HEK293T (cell line): ENCODE results near the gene DUSP8.

ENCODE experiments used
- CTCF ChIA-PET: fragments of 350-600 bp; formaldehyde crosslinking; extraction: SDS; loops from one replicate; lab custom pipeline; 2021; ENCODE audit warnings: antibody characterized with exemption, inconsistent platforms; lab: Yijun Ruan, JAX
- POLR2A ChIA-PET: fragments of 350-600 bp; formaldehyde crosslinking; extraction: SDS; loops from one replicate; lab custom pipeline; 2020; ENCODE audit warnings: antibody characterized with exemption, inconsistent platforms; lab: Yijun Ruan, JAX
- DNase-seq: peaks from one replicate; pipeline ENCODE4 v3.0.0; 2012; ENCODE audit warnings: mixed read lengths; ENCODE audit errors: extremely low spot score
- ARNT ChIP-seq: fragments of 450-650 bp; IDR thresholded peaks from 2 replicates; pipeline ENCODE4 v1.6.1; 2017; ENCODE audit warnings: mild to moderate bottlenecking
- BHLHE40 ChIP-seq: fragments of 450-650 bp; IDR thresholded peaks from 2 replicates; pipeline ENCODE4 v1.6.1; 2016; ENCODE audit warnings: mild to moderate bottlenecking, moderate library complexity, borderline replicate concordance
- CTBP1 ChIP-seq: fragments of 450-650 bp; IDR thresholded peaks from 2 replicates; pipeline ENCODE4 v1.6.1; 2016; ENCODE audit warnings: borderline replicate concordance
- ELF4 ChIP-seq: fragments of 450-650 bp; IDR thresholded peaks from 2 replicates; pipeline ENCODE4 v1.6.1; 2017; ENCODE audit warnings: antibody characterized with exemption
- FOXA1 ChIP-seq: fragments of 450-650 bp; IDR thresholded peaks from 2 replicates; pipeline ENCODE4 v1.6.1; 2016; ENCODE audit warnings: mild to moderate bottlenecking
- FOXK2 ChIP-seq: fragments of 450-650 bp; IDR thresholded peaks from 2 replicates; pipeline ENCODE4 v1.6.1; 2016; ENCODE audit warnings: mild to moderate bottlenecking
- FOXM1 ChIP-seq: fragments of 450-650 bp; IDR thresholded peaks from 2 replicates; pipeline ENCODE4 v1.6.1; 2017; ENCODE audit warnings: mild to moderate bottlenecking, borderline replicate concordance
- HDGF ChIP-seq: fragments of 450-650 bp; IDR thresholded peaks from 2 replicates; pipeline ENCODE4 v1.6.1; 2017; ENCODE audit warnings: antibody characterized with exemption, borderline replicate concordance
- L3MBTL2 ChIP-seq: fragments of 450-650 bp; conservative IDR thresholded peaks from 2 replicates; pipeline ENCODE4 v1.6.1; 2016; ENCODE audit warnings: mild to moderate bottlenecking
- LEF1 ChIP-seq: fragments of 450-650 bp; IDR thresholded peaks from 2 replicates; pipeline ENCODE4 v1.6.1; 2017; ENCODE audit warnings: mild to moderate bottlenecking, borderline replicate concordance
- NFRKB ChIP-seq: fragments of 450-650 bp; IDR thresholded peaks from 2 replicates; pipeline ENCODE4 v1.6.1; 2016; ENCODE audit warnings: mild to moderate bottlenecking, moderate library complexity
- SP1 ChIP-seq: fragments of 450-650 bp; IDR thresholded peaks from 2 replicates; pipeline ENCODE4 v1.6.1; 2017
- SUZ12 ChIP-seq: fragments of 450-650 bp; IDR thresholded peaks from 2 replicates; pipeline ENCODE4 v1.6.1; 2016; ENCODE audit warnings: mild to moderate bottlenecking
- TARDBP ChIP-seq: fragments of 450-650 bp; IDR thresholded peaks from 2 replicates; pipeline ENCODE4 v1.6.1; 2016
- ZNF384 ChIP-seq: fragments of 450-650 bp; IDR thresholded peaks from 2 replicates; pipeline ENCODE4 v1.6.1; 2016
- TF ChIP-seq, protein P1 (sequence below): fragments of 450-650 bp; IDR thresholded peaks from 2 replicates; pipeline ENCODE4 v1.6.1; 2016

Gene DUSP8

GRCh38 chr11:1574238-1574932 lies 2.3 kb upstream of the DUSP8 start:
- ChIA-PET CTCF (interaction anchor here (0.8 to 3.0 kb wide), 5 partner anchors 9 to 28 kb away, joined by 3 to 45 read pairs (median 9); no protein-coding TSS in a partner anchor), POLR2A (interaction anchor here (0.9 to 2.6 kb wide), 4 partner anchors 9 to 57 kb away, joined by 3 to 20 read pairs (median 8); no protein-coding TSS in a partner anchor)

GRCh38 chr11:1573903-1574237 lies 1.8 kb upstream of the DUSP8 start:
- ChIA-PET POLR2A (interaction anchor here (1.7 to 2.6 kb wide), 3 partner anchors 9 to 32 kb away, joined by 6 to 20 read pairs (median 11); no protein-coding TSS in a partner anchor), CTCF (interaction anchor here (2.4 to 3.0 kb wide), 2 partner anchors 25 to 27 kb away, joined by 15 to 45 read pairs; no protein-coding TSS in a partner anchor)
- DNase-seq: no peak
- TF ChIP-seq FOXA1 (no peak), SUZ12 (no peak), SP1 (no peak), HDGF (no peak), ARNT (no peak), NFRKB (no peak), L3MBTL2 (no peak), BHLHE40 (no peak), FOXK2 (no peak), ZNF384 (no peak), LEF1 (no peak), FOXM1 (no peak), TARDBP (no peak), CTBP1 (no peak), ELF4 (no peak)
- TF ChIP-seq, protein P1, sequence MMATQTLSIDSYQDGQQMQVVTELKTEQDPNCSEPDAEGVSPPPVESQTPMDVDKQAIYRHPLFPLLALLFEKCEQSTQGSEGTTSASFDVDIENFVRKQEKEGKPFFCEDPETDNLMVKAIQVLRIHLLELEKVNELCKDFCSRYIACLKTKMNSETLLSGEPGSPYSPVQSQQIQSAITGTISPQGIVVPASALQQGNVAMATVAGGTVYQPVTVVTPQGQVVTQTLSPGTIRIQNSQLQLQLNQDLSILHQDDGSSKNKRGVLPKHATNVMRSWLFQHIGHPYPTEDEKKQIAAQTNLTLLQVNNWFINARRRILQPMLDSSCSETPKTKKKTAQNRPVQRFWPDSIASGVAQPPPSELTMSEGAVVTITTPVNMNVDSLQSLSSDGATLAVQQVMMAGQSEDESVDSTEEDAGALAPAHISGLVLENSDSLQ: no peak

More at GRCh38 chr11:1574238-1574932, 2.3 kb upstream of the DUSP8 start:
- DNase-seq: peak; percentile 80
- TF ChIP-seq FOXA1 (no peak), FOXM1 (peak; percentile 62; the same call in 1 of the 2 replicates), ARNT (0 out of 2 replicates have a peak, but pooled peaks have one; percentile 22)

DNA sequence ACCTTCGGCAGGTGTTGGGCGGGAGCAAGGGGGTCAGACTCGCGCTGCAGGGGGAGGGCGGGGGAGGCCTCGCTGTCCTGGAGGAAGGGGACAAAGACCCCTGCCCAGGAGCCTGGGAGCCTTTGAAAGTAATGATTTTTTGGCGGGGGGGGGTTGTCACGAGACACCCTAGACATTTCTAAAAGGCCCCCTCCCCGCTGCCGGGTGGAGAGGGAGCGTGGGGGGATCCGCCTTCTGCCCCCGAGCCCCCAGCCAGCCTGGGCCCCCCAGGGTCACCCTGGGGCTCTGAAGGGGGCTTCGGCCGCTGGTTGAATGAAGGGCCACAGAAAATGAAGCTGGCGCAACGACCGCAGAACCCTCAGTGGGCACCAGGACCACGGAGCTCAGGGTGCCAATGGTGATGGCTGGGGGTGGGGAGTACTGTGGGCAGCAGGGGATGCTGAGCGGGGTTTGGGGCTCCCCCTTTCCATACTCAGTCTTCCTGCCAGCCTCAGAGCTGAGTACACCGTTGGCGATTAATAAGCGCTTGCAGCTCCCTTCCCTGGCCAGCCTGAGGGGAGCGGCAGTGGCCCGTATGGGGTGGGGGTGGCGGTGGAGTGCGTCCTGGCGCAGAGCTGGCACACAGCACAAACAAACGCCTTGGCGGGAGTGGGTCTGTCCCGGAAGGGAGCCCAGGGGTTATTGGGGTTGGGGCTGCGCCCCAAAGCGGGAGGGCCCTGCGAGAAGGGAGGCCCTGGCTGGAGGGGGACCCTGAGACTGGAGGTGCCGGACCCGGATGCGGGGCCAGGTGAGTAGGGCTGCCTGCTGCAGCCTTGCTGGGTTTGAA lies 1.2 kb upstream of the DUSP8 start:
- ChIA-PET CTCF (interaction anchor here (2.4 to 3.0 kb wide), 2 partner anchors 24 to 27 kb away, joined by 15 to 45 read pairs; no protein-coding TSS in a partner anchor), POLR2A (interaction anchor here (1.7 to 2.6 kb wide), 3 partner anchors 8 to 31 kb away, joined by 6 to 20 read pairs (median 11); no protein-coding TSS in a partner anchor)
- TF ChIP-seq LEF1: no peak
- no peak for TF ChIP-seq ARNT
- no peak for TF ChIP-seq SP1
- no peak for TF ChIP-seq CTBP1
- TF ChIP-seq FOXA1: no peak
- no peak for TF ChIP-seq L3MBTL2
- TF ChIP-seq ELF4: no peak
- TF ChIP-seq NFRKB: no peak
- no peak for TF ChIP-seq FOXK2
- no peak for TF ChIP-seq TARDBP
- DNase-seq: no peak

GRCh38 chr11:1571760-1572196 lies 293 bp downstream of the DUSP8 start:
- ChIA-PET CTCF (no interaction called here), POLR2A (no interaction called here)
- no peak for TF ChIP-seq FOXA1
- TF ChIP-seq HDGF: no peak
- no peak for DNase-seq

GRCh38 chr11:1570896-1571759 lies 943 bp downstream of the DUSP8 start:
- TF ChIP-seq SUZ12: no peak
- no peak for TF ChIP-seq ZNF384
- no peak for TF ChIP-seq TARDBP
- no peak for TF ChIP-seq L3MBTL2
- TF ChIP-seq CTBP1: no peak
- TF ChIP-seq SP1: no peak
- TF ChIP-seq ELF4: no peak
- TF ChIP-seq HDGF: no peak
- no peak for TF ChIP-seq NFRKB
- TF ChIP-seq, protein P1: no peak
- TF ChIP-seq FOXK2: no peak
- TF ChIP-seq LEF1: no peak
- no peak for DNase-seq
- CTCF ChIA-PET: no interaction called here
- POLR2A ChIA-PET: no interaction called here

- no peak for DNase-seq
- no peak for TF ChIP-seq FOXM1
- no peak for TF ChIP-seq LEF1
- TF ChIP-seq BHLHE40: no peak
- no peak for TF ChIP-seq NFRKB
- TF ChIP-seq L3MBTL2: no peak
- TF ChIP-seq SP1: no peak
- no peak for TF ChIP-seq CTBP1
- no peak for TF ChIP-seq ARNT
- no peak for TF ChIP-seq TARDBP
- no peak for TF ChIP-seq FOXK2
- no peak for TF ChIP-seq ZNF384
- TF ChIP-seq ELF4: no peak
- TF ChIP-seq, protein P1: no peak
- no peak for TF ChIP-seq SUZ12
- ChIA-PET POLR2A (no interaction called here), CTCF (no interaction called here)
Observed at GRCh38 chr11:1570531-1570895, 1.6 kb downstream of the DUSP8 start.
